ENCODE results near the gene MEPCE.
A peak's percentile ranks its signal among the peaks of the same experiment; 100 is the strongest.

MEPCE gene

GRCh38 chr7:100464791-100465190 lies 35.2 kb downstream of the MEPCE start:
- no peak for DNase-seq (ENCODE audit: low read depth)

- DNase-seq (ENCODE audit: low read depth): no peak
These were observed 35.7 kb downstream of the MEPCE start for GRCh38 chr7:100465299-100465698.

DNA sequence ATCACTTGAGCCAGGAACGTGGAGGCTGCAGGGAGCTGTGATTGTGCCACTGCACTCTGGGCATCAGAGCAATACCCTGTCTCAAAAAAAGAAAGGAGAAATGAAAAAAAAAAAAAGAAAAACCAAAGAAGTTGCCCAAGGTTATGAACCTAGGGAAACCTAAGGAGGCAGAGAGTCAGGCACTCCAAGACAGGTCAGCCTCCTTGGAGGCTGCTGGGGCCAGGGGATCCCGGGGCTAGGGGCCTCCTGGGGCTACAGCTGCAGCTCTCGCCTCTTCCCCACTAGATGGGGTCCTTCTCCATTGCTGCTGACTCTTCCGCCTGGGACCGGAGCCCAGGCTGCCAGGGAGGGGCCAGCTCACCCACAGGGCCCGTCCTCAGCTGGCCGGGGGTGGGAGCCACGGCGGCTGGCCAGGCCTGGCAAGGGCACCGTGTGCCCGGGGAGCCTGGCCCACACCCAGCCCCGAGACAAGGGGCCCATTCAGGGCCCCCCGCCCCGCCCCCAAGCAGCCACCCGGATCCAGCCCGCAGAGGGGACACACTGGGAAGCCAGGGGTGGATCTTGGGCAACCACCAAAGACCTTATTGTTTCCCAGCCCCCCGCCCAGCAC lies 36.2 kb downstream of the MEPCE start:
- no peak for DNase-seq (ENCODE audit: low read depth)

DNA sequence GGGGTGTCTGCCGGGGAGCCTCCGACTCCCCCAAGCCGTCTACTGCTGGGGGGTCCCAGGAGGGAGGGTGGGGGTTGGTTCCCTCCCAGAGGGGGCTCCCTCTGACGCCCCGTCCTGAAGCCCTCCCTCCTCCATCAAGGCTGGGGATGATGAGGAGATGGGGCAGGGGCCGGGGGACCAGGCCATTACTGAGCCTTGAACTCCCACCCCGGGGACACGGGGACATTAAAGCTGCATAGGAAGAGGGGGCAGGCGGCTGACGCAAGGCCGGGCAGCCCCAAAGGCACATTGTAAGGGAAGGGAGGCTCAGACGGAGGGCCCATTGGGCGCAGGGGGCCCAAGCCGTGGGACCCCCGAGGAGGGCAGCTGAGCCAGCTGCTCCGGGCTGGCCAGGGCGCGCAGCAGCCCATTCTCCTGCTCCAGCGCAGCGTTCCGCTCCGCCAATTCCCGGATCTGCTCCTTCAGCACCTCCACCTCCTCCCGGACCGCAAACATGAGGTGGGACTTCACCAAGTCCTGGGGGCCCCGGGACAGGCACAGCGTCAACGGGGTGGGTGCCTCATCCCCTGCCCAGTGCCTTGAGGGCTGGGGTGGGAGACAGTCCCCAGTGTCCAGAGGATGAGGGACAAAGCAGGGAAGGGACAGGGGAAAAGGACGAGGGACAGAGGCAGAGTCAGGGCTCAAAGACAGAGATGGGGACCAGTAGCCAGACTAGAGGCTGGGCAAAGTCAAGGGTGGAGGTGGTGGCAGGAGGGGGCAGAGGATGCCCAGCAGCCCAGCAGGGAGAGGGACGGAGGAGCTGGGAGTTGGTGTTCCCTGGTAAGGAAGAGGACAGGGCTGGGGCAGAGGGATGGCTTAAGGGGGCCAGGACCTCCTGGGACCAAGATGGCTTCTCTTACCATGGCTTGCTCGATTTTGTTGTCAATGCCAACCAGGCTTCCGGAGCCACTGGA lies 37.3 kb downstream of the MEPCE start:
- no peak for DNase-seq (ENCODE audit: low read depth)

DNA sequence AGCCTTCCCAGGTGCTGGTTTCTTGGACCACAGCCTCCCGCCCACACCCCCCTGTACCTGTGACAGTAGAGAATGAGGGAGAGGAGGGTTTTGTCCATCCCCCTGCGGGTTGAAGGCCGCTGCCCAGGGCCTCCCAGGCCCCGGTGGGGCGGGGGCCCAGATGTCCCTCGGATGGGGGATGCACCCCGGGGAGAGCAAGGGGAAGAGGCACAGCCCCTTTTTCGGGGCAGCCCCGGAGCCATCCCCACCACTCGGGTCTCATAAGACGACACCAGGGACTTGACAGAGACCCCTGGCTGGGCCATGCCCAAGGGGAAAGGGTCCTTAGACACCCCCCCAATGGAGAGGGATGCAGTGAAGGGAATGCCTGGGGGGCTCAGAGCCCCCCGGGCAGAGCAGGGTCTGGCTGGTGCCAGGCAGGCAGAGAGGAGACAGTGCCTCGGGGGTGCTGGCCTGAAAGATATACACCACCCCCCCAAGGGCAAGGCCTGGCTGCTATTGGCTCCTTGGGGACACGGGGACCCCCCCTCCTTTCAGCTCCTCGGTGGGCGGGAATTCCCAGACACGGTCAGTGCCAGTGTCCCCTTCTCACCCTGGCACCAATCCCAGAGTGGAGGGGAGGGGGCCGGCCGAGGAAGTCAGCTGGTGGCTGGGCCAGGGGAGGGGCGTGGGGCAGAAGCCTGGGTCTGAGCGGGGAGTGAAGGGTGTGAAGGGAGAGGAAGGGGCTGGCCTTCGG lies 38.2 kb downstream of the MEPCE start:
- no peak for DNase-seq (ENCODE audit: low read depth)

DNA sequence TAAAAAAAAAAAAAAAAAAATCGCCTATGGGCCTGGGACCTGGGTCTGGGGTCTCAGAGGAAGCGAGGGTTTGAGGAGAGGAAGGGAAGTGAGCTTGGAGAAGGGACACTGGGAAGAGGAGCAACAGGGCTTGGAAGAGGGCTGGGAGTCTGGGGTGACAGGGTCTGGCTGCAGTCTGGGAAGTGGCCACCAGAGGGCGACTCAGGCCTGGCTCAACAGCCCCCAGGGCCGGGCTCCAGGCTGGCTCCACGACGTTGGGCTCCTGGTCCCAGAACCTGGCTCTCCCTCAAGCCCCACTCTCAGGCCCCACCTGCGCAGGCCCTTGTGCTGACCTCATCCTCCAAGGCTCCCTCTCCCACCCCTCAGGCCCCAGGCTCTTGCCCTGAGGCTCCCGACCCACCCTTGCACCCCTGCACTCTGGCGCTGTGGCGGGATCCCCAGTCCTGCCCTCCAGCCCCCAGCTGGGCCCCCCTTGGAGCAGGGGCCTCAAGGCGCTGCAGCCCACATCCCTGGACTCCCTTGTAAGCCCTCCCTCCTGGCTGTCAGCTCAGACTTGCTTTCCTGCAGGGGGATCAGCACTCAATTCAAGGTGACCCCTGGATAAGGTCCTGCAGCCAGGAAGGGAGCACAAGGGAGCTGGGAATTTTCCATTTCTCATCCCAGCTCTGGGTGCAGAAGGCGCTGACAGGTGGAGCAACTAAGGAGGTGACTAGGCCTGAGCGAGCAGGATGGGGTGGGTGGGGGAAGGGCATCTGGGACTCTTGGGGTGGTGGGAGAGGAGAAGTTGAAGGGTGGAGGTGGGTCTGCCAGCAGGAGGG lies 39.8 kb downstream of the MEPCE start:
- peak; percentile 76 for DNase-seq (ENCODE audit: low read depth)

GRCh38 chr7:100471021-100471420 lies 41.4 kb downstream of the MEPCE start:
- DNase-seq (ENCODE audit: low read depth): no peak

DNA sequence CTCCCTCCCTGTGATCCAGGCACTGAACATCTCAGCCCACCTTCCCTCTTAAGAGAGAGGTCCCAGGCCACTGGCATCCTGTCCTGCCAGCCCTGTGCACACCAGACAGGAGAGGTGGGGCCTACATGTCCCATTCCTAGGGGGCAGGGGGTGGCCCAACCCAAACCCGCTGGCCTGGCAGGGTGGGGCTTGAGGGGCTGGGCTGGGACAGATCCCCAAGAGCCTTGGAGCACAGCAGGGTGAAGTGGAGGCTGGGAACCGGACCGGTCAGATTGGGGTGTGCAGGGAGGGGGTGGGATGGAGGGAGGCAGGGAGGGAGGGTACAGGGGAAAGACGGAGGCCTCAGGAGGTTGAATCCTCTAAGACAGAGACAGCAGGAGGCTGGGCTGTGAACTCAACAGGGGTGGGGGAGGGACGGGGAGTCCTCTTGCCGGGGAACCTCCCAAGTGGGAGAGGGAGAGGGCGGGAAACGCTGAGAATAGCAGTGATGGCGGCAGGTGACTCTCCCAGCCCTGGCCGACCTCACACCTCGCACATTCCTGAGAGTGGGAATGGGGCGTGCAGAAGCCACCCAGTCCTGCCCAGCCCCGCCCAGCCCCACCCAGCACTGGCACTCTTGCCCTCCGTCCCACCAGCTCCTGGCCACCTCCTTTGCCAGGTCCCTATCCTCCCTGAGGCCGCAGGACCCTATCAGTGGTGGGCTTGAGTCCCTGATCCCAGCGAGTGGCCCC lies 42.7 kb downstream of the MEPCE start:
- no peak for DNase-seq (ENCODE audit: low read depth)

DNA sequence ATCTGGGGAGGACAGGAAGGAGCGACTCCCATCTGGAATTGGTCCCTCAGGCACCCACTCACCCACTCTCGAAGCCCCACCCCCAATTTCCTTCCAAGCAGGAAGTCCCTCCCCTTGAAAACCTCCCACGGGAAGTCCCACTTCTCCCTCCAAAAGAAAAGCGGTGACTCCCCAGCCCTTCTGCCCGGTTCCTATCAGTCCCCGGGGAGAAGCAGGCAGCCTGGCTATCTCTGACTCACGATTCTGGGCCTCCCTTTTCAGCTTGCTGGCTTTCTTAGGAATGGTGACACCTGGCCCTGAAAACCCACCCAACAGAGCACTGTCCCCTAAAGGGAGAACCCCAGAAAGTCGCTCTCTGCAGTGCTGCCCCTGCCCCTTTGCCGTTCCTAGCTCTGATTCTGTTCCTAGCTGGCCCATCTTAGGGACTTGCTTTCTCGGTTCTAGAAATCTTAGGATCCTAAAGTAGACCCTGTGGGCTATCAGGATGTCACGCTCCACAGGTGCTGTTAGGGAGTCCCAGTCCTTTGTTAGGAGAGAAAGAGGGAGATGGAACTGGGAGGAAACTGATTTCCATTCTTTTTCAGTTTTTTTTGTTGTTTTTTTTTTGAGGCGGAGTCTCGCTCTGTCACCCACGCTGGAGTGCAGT lies 43.3 kb downstream of the MEPCE start:
- no peak for DNase-seq (ENCODE audit: low read depth)

GRCh38 chr7:100475549-100475948 lies 45.9 kb downstream of the MEPCE start:
- no peak for DNase-seq (ENCODE audit: low read depth)

DNA sequence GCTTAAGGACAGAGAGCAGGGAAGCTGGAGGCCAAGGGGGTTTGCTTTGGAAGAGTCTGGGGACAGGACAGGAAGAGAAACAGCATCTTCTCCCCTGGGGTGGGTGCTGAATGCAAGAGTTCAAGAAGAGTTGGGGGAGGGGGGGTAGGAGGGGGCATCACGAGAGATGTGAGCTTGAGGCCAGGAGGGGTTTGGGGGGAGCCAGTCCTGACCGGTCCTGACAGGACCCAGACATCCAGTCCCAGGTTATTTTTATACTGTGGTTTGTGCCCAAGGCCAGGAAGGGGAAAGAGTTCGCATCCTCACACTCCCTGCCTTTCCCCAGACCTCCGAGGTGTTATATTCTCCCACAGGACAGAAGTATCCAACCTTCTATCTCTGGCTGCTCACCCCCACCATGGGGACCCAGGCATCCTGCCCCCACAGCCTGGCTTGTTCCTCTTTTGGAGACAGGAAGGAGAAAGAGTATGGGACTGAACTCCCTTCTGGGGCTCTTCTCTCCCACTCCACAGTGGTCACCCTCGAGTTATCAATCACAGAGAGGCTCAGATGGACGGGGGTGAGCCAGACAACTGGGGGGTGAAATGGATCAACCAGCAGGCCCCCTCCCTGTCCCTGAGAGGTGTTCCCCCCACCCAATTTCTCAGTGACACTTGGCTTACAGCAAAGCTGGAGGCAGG lies 46.6 kb downstream of the MEPCE start:
- no peak for DNase-seq (ENCODE audit: low read depth)

DNA sequence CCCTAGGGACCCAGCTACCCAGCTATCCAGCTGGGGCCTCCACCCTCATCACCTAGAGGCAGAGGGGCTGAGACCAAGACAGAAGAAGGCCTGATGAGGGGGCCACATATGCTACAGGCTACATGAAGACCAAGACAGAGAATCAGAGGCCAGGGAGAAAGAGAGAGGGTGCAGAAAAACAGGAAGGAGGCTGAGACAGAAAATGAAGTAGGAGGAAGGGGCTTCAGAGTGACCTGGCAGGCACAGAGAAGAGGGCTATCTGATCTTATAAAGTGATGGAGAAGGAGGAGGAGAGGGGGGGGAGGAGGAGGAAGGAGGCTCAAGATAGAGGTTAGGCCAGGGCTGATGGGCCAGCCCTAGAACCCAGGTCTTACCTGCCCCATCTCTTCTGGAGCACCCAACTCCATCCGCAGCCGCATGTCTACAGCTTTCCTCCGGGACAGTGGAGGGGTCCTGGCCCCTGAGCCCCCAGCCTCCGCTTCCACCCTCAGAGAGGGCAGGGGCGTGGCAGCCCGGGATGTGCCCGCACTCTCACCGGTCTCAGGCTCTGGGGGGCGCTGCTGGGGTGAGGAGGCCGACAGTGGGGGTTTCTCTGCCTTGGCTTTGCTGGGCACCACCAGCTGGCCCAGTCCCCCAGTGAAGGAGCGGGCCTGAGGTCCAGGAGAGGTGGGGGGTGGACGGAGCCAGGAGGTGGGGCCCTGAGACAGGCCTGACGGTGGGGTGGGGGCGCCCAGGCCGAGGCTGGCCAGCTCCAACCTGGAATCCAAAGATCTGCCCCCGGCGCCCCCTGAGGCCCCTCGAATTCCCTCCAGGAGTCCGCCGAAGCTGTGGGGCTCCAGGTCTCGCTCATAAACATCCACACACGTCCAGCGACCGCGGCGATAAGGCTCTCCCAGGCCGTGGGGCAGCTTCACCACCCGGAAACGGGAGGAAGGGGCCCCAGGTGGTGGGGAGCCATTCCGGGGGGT lies 47.6 kb downstream of the MEPCE start:
- no peak for DNase-seq (ENCODE audit: low read depth)

GRCh38 chr7:100477871-100478267 lies 48.2 kb downstream of the MEPCE start:
- no peak for DNase-seq (ENCODE audit: low read depth)

GRCh38 chr7:100478958-100479660 lies 49.5 kb downstream of the MEPCE start, which contains the start of gene TSC22D4:
TSC22D4 (minus strand) TSS chr7:100479214; CDS start chr7:100478038, 1,176 bp downstream.
- DNase-seq (ENCODE audit: low read depth): peak; percentile 80

DNA sequence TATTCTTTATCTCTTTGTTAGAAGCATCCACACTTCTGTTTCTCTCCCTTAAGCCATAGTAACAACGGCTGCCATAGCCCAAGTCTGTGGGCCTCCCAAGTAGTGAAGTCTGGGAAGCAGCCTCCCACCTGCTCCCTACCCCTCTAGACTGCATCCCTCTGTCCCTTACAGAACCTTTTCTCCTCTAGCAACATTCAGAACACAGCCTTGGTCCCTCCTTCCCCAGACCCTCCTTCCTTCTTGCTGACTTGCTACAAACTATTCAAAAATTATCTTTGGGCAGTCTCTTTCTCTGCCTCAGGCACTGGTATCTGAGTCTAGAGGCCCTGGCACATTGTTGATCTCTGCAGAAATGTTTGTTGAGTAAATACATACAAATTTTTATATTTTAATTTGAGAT lies 51.8 kb downstream of the MEPCE start:
- no peak for DNase-seq (ENCODE audit: low read depth)

DNA sequence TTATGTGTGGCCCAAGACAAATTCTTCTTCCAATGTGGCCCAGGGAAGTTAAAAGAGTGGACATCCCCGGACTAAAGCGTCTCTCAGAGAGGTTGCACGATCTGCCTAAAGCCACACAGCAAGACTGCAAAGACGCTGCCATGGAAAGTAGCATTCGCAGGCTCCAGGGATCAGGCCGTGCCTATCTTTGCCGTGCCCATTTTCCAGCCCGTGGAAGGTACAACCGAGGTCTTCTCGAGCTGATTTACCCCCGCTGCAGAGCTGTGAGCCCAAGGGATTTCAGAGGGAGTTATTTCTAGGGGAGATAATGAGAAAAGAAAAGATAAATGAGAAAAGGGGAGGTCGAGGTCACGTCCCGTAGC lies 53.1 kb downstream of the MEPCE start:
- DNase-seq (ENCODE audit: low read depth): no peak

GRCh38 chr7:100483090-100483721 lies 53.6 kb downstream of the MEPCE start:
- peak; percentile 66 for DNase-seq (ENCODE audit: low read depth)
